Endothelial cell (in vitro differentiated cells): ENCODE results near the gene WDR1. TPM values are rescaled to one million over a fixed set of nuclear protein-coding genes. Genes with fewer than 3 reads are reported as not detected.

Experiments used
- DNase-seq: peaks from one replicate; pipeline ENCODE4 v3.0.0; 2021; ENCODE audit warnings: low spot score
- H3K27ac Mint-ChIP-seq: one replicate; pipeline ENCODE4 v1.8.0; 2021; ENCODE audit warnings: mixed read lengths, inconsistent platforms; ENCODE audit not compliant: unreplicated experiment
- H3K27me3 Mint-ChIP-seq: one replicate; pipeline ENCODE4 v1.8.0; 2021; ENCODE audit warnings: mild to moderate bottlenecking, moderate library complexity, mixed read lengths, inconsistent platforms; ENCODE audit not compliant: unreplicated experiment
- H3K36me3 Mint-ChIP-seq: one replicate; pipeline ENCODE4 v1.8.0; 2021; ENCODE audit warnings: mild to moderate bottlenecking, low read depth, mixed read lengths, inconsistent platforms; ENCODE audit not compliant: unreplicated experiment
- H3K4me1 Mint-ChIP-seq: one replicate; pipeline ENCODE4 v1.8.0; 2021; ENCODE audit warnings: mild to moderate bottlenecking, mixed read lengths, inconsistent platforms; ENCODE audit not compliant: unreplicated experiment
- H3K4me3 Mint-ChIP-seq: one replicate; pipeline ENCODE4 v1.8.0; 2021; ENCODE audit warnings: mild to moderate bottlenecking, mixed read lengths, inconsistent platforms; ENCODE audit not compliant: unreplicated experiment
- H3K9me3 Mint-ChIP-seq: one replicate; pipeline ENCODE4 v1.8.0; 2021; ENCODE audit warnings: mixed read lengths, inconsistent platforms; ENCODE audit not compliant: unreplicated experiment
- CTCF ChIP-seq: fragments of 200-600 bp; sonication (generic); IDR thresholded peaks from one replicate; pipeline ENCODE4 v1.5.0; 2021; ENCODE audit warnings: antibody characterized with exemption; ENCODE audit not compliant: unreplicated experiment
- total RNA-seq: library from RNA; stranded (reverse); fragmentation: NEBNext Ultra II Directional; extraction: Animal tissue kit (Norgen Biotek cat#: 25700); gene quantifications from one replicate; pipeline ENCODE4 v1.2.1, GENCODE V29; 2021; ENCODE audit not compliant: unreplicated experiment

Gene WDR1
- total RNA-seq, 1 donor from 2014 or later, result 501 TPM

- no peak for TF ChIP-seq CTCF
- Mint-ChIP-seq H3K36me3 (peaks cover 6% of the 10 kb centered on the region), H3K4me1 (peaks cover 28% of the 10 kb centered on the region), H3K4me3 (no peak overlapping the region), H3K9me3 (no peaks in the 10 kb centered on the region), H3K27me3 (peaks cover 11% of the 10 kb centered on the region), H3K27ac (no peak overlapping the region)
- no peak for DNase-seq
Observed at GRCh38 chr4:10122236-10122932, 5.8 kb upstream of the WDR1 start.

- no peak overlapping the region for H3K27ac Mint-ChIP-seq
- peaks cover 12% of the 10 kb centered on the region for H3K36me3 Mint-ChIP-seq
- H3K4me3 Mint-ChIP-seq, result no peak overlapping the region
- H3K9me3 Mint-ChIP-seq, result no peaks in the 10 kb centered on the region
- DNase-seq, result no peak
- peaks cover 33% of the 10 kb centered on the region for H3K4me1 Mint-ChIP-seq
- no peak for TF ChIP-seq CTCF
- H3K27me3 Mint-ChIP-seq, result peaks cover 17% of the 10 kb centered on the region
Observed at GRCh38 chr4:10121568-10122208, 5.1 kb upstream of the WDR1 start.

- Mint-ChIP-seq H3K27ac (no peak overlapping the region), H3K9me3 (no peaks in the 10 kb centered on the region), H3K27me3 (peaks cover 17% of the 10 kb centered on the region), H3K4me1 (peaks cover 33% of the 10 kb centered on the region), H3K36me3 (peaks cover 12% of the 10 kb centered on the region), H3K4me3 (no peak overlapping the region)
- TF ChIP-seq CTCF, result no peak
- no peak for DNase-seq
Observed at GRCh38 chr4:10120943-10121567, 4.5 kb upstream of the WDR1 start.

GRCh38 chr4:10119773-10120172 lies 3.2 kb upstream of the WDR1 start:
- peaks cover 40% of the 10 kb centered on the region for H3K4me1 Mint-ChIP-seq
- no peak overlapping the region for H3K27ac Mint-ChIP-seq
- H3K27me3 Mint-ChIP-seq, result peaks cover 27% of the 10 kb centered on the region

More at GRCh38 chr4:10119773-10120172, 3.2 kb upstream of the WDR1 start:
- no peak for DNase-seq
- TF ChIP-seq CTCF, result no peak
- H3K36me3 Mint-ChIP-seq, result peaks cover 22% of the 10 kb centered on the region
- no peak overlapping the region for H3K4me3 Mint-ChIP-seq
- no peaks in the 10 kb centered on the region for H3K9me3 Mint-ChIP-seq
